C4-2B (cell line): ENCODE results near the gene RAB36.

Experiments used
- ZFX ChIP-seq: fragments of 450-650 bp; IDR thresholded peaks from 2 replicates; pipeline ENCODE4 v1.6.1; 2017
- TF ChIP-seq, protein P1 (sequence below): fragments of 450-650 bp; conservative IDR thresholded peaks from 2 replicates; pipeline ENCODE4 v1.5.1; 2017; ENCODE audit warnings: mild to moderate bottlenecking

DNA sequence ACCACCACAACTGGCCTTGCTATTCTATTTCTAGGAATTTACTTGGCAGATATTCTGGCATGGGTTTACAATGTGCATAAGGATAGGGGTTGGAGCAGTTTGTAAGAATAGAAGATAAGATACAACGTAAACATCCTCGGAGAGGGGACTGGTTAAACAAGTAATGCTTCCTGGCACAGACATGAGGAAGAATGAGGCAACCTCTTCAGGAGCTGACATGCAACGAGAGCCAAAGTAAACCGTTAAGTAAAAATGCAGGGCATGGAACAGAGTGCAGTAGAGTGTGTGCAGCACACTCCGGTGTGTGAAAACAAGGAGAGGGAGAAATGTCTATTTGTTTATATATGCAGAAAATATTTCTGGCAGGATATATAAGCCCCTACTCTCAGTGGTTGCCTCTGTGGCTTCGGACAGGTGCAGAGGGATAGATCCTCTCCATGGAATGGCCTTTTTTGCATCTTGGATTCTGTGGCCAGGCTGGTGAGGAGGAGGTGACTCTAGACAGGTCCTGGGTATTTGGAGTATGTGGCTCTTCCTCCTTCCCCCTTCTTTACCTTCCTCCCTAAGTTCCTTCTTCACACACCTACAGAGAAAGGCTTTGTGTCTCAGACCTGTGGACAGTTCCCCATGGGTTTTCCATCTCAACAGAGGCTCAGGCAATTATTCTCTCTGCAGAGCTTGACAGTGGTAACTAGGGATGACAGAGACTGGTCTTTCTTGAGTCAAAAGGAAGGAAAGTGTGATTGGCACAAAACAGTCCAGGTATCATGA lies 2.5 kb downstream of the RAB36 start:
- TF ChIP-seq, protein P1, sequence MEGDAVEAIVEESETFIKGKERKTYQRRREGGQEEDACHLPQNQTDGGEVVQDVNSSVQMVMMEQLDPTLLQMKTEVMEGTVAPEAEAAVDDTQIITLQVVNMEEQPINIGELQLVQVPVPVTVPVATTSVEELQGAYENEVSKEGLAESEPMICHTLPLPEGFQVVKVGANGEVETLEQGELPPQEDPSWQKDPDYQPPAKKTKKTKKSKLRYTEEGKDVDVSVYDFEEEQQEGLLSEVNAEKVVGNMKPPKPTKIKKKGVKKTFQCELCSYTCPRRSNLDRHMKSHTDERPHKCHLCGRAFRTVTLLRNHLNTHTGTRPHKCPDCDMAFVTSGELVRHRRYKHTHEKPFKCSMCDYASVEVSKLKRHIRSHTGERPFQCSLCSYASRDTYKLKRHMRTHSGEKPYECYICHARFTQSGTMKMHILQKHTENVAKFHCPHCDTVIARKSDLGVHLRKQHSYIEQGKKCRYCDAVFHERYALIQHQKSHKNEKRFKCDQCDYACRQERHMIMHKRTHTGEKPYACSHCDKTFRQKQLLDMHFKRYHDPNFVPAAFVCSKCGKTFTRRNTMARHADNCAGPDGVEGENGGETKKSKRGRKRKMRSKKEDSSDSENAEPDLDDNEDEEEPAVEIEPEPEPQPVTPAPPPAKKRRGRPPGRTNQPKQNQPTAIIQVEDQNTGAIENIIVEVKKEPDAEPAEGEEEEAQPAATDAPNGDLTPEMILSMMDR: no peak
- no peak for TF ChIP-seq ZFX
